Tibial nerve (tissue), 4 donors: ENCODE data around the gene TXN2. TPM values are rescaled to one million over a fixed set of nuclear protein-coding genes. Genes with fewer than 3 reads are reported as not detected.

ENCODE experiments used
- DNase-seq, 2 donors: peaks; one replicate each; pipeline ENCODE4 v3.0.0-alpha.2; 2019; ENCODE audit warnings: low spot score in 2 of 2
- H3K27ac ChIP-seq, 4 donors: fragments of 200-600 bp; sonication (generic) in 3 of 4; one replicate each; pipeline ENCODE4 v1.5.1; 2017 to 2019; ENCODE audit warnings: mild to moderate bottlenecking in 1 of 4
- H3K27me3 ChIP-seq, 2 donors: fragments of 200-600 bp; sonication (generic) in 1 of 2; one replicate each; pipeline versions ENCODE4 v1.5.1 to v1.6.0; 2017 to 2019
- H3K36me3 ChIP-seq, 3 donors: fragments of 200-600 bp; sonication (generic); one replicate each; pipeline ENCODE4 v1.5.1; 2018 to 2019
- H3K4me1 ChIP-seq, 4 donors: fragments of 200-600 bp; sonication (generic) in 3 of 4; one replicate each; pipeline ENCODE4 v1.5.1; 2017 to 2019
- H3K4me3 ChIP-seq, 4 donors: fragments of 200-600 bp; sonication (generic) in 3 of 4; one replicate each; pipeline ENCODE4 v1.5.1; 2017 to 2019; ENCODE audit warnings: mild to moderate bottlenecking in 1 of 4, moderate library complexity in 1 of 4
- H3K9me3 ChIP-seq, 4 donors: fragments of 200-600 bp; sonication (generic) in 3 of 4; one replicate each; pipeline ENCODE4 v1.5.1; 2017 to 2019
- EP300 ChIP-seq, 2 donors: sonication (generic); formaldehyde crosslinking; IDR thresholded peaks; one replicate each; pipeline ENCODE4 v1.6.1; 2017; ENCODE audit warnings: antibody characterized with exemption in 2 of 2, mild to moderate bottlenecking in 1 of 2
- POLR2A ChIP-seq, 2 donors: fragments of 450-650 bp; IDR thresholded peaks; one replicate each; pipeline ENCODE4 v1.6.1; 2017; ENCODE audit warnings: antibody characterized with exemption in 2 of 2, mild to moderate bottlenecking in 2 of 2, moderate library complexity in 2 of 2
- WGBS, 2 donors: methylation state at CpG; one replicate each; pipeline ENCODE4 v1.1.5; 2018; 5-methylcytosine and 5-hydroxymethylcytosine counted together
- total RNA-seq, 4 donors: library from RNA; depleted of rRNA; stranded (reverse); fragments of >200 nt; gene quantifications; one replicate each; pipeline ENCODE4 v1.1.0, GENCODE V29; 2016
- TF ChIP-seq, protein P1 (sequence below), 5 experiments: fragments of 200-600 bp in 3 of 5; fragments of 450-650 bp in 2 of 5; sonication (generic) in 3 of 5; IDR thresholded peaks; one replicate each; pipeline ENCODE4 v1.5.1; 2016 to 2019; ENCODE audit warnings: antibody characterized with exemption in 5 of 5, mild to moderate bottlenecking in 3 of 5, moderate library complexity in 2 of 5

The TXN2 gene
- total RNA-seq, 4 donors from 2014 or later: 50.4 to 83.5 (median 68.0) TPM

DNA sequence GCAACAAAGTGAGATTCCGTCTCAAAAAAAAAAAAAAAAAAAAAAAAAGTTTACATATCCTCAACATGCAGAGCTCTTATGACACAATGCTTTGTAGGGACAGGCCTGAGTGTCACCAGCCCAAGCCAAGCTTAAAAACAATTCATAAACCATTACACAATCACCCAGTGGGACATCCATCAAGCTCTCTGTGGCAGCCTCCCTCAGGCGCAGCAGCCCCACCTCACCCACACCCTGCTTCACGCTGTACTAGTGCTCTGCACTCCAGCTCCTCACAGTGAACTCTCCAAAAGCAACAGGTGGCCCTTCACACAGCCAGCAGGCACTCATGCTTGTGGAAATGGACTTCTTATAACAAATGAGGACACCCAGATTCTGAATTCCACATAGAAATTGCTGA is 28.9 kb upstream of the TXN2 start:
- H3K4me3 ChIP-seq: no peak overlapping the region
- WGBS, 2 donors: 75 to 80% methylated on average over 3 of the region's 3 CpGs
- no peak overlapping the region for H3K27ac ChIP-seq
- no peaks in the 10 kb centered on the region for H3K27me3 ChIP-seq
- H3K9me3 ChIP-seq: no peaks in the 10 kb centered on the region
- peaks cover 0 to 19% (median 10%) of the 10 kb centered on the region in 4 donors for H3K4me1 ChIP-seq
- DNase-seq: no peak
- TF ChIP-seq, protein P1, sequence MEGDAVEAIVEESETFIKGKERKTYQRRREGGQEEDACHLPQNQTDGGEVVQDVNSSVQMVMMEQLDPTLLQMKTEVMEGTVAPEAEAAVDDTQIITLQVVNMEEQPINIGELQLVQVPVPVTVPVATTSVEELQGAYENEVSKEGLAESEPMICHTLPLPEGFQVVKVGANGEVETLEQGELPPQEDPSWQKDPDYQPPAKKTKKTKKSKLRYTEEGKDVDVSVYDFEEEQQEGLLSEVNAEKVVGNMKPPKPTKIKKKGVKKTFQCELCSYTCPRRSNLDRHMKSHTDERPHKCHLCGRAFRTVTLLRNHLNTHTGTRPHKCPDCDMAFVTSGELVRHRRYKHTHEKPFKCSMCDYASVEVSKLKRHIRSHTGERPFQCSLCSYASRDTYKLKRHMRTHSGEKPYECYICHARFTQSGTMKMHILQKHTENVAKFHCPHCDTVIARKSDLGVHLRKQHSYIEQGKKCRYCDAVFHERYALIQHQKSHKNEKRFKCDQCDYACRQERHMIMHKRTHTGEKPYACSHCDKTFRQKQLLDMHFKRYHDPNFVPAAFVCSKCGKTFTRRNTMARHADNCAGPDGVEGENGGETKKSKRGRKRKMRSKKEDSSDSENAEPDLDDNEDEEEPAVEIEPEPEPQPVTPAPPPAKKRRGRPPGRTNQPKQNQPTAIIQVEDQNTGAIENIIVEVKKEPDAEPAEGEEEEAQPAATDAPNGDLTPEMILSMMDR (IDR thresholded peaks at IDR 0.05): no peak
- TF ChIP-seq POLR2A (IDR thresholded peaks at IDR 0.05) (no peak), EP300 (IDR thresholded peaks at IDR 0.05) (no peak)
- H3K36me3 ChIP-seq: peaks cover 2 to 58% (median 34%) of the 10 kb centered on the region in 3 donors

DNA sequence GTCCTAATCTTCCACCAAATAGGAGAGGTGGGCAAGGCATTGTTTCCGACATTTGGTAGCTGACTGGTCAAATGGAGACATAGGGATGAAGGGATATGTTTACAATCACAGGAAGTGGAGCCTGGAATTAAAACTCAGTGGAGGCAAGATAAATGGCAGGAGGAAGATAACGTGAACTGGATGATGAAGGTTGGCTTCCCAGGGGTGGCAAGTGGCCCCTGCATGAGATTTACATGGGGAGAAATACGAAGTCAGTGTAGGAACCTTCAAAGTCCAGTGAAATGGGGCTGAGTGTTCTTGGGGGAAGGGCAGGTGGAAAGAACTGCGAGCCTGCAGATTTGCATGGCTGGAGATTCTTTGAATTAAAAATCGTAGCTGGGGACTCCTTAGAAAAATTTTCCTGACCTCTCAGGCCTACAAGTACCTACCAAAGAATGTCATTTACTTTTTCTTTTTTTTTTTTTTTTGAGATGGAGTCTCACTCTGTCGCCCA is 26.1 kb upstream of the TXN2 start:
- WGBS, 2 donors: 92 to 93% methylated on average over 6 of the region's 6 CpGs
- no peak for TF ChIP-seq EP300 (IDR thresholded peaks at IDR 0.05)
- no peak for TF ChIP-seq POLR2A (IDR thresholded peaks at IDR 0.05)
- TF ChIP-seq, protein P1 (IDR thresholded peaks at IDR 0.05): no peak
- Histone ChIP-seq H3K4me1 (peaks cover 0 to 26% (median 10%) of the 10 kb centered on the region in 4 donors), H3K9me3 (no peaks in the 10 kb centered on the region), H3K27ac (peak overlapping the region; percentile 83 to 91 (median 88)), H3K36me3 (peaks cover 2 to 51% (median 13%) of the 10 kb centered on the region in 3 donors), H3K4me3 (peak overlapping the region in 3 of 4 donors; percentile 47 to 69 (median 59)), H3K27me3 (no peaks in the 10 kb centered on the region)
- no peak for DNase-seq

DNA sequence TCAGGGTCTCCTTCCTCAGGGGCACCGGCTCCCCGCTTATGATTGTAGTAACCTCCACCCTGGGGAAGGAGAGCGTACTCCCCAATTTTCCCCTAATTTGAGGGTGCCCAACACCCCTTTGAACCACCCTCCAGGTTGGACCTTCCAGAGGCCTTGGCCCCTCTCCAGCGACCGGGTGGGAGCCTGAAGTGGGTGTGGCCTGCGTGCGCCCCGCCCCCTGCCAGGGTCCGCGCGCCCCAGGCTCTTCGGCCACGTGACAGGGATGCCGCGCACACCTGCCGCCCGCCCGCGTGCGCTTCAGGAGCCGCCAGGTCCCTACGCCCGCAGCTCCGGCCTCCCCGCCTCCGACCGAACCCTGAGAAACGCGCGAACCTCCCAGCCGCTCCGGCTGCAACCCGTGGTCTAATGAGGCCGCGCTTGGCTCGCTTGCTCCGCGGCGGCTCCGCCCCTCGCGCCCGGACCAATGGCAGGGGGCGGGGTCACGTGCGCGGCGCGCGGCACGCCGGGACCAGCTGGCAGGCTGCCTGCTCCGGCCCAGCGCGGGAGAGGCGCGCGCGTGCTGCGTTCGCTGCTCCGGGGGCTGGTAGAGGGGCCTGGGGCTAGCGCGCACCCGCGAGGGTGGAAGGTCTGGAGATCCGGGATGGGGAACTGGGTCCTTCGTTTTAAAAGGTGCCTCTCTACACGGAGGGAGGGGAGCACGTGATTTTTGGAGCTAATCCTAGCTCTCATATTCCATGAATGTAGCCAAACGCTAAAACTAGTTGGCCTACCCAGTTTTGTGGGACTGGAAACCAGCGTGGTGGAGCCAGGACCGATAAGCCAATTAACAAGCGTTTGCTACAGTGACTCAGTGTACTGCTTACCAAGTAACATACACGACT is 25.4 kb upstream of the TXN2 start, which contains the start of gene FOXRED2:
FOXRED2 (minus strand) TSS at position 404 of the 881 bp plus-strand sequence. CDS start 618 bp downstream, outside the sequence.
- H3K4me3 ChIP-seq: peak within 1 kb of the TSS; percentile 47 to 73 (median 64)
- peak; percentile 85 to 87 for DNase-seq
- H3K36me3 ChIP-seq: peaks cover 2 to 51% (median 6%) of the 10 kb centered on the region in 3 donors
- H3K4me1 ChIP-seq: peaks cover 0 to 26% (median 10%) of the 10 kb centered on the region in 4 donors
- H3K9me3 ChIP-seq: no peaks in the 10 kb centered on the region
- peak within 1 kb of the TSS; percentile 83 to 91 (median 88) for H3K27ac ChIP-seq
- no peaks in the 10 kb centered on the region for H3K27me3 ChIP-seq
- TF ChIP-seq, protein P1 (IDR thresholded peaks at IDR 0.05): peak in 1 of 5 experiments; percentile 49
- TF ChIP-seq EP300 (IDR thresholded peaks at IDR 0.05) (peak in 1 of 2 donors; percentile 85), POLR2A (IDR thresholded peaks at IDR 0.05) (peak; percentile 80 to 90)
- 6 to 7% methylated on average over 55 to 66 of the region's 75 CpGs for WGBS, 2 donors

DNA sequence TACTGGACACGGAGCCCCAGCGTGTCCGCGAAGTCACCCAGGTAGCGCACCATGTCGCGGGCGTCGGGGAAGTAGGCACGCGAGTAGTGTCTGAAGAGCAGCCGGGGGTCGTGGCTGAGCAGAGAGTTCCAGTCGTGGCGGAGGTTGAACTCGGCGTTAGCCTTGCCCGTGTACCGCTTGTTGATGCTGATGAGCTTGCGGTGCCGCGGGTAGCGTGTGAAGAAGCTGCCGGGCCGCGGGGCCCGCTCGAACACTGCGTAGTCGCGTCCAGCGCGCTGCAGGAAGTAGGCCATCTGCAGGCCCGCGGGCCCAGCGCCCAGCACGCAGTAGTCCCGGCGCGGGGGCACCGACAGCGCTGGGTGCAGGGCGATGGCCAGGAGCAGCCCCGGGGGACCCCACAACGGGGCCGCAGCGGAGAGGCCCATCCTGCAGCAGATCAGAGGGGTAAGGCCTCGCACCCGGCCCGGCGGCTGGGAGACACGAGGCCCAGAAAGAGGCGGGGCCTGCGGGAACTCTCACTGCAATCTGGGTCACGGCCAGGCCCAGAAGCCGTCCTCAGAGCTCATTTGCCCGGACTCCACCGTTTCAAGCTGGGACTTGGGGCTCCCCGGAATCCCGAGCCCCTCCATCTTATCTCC is 24.7 kb upstream of the TXN2 start:
- Histone ChIP-seq H3K4me3 (peak overlapping the region; percentile 47 to 73 (median 64)), H3K27ac (peak overlapping the region; percentile 83 to 91 (median 88)), H3K36me3 (peaks cover 0 to 51% (median 1%) of the 10 kb centered on the region in 3 donors), H3K4me1 (peaks cover 0 to 26% (median 10%) of the 10 kb centered on the region in 4 donors), H3K27me3 (no peaks in the 10 kb centered on the region), H3K9me3 (no peaks in the 10 kb centered on the region)
- WGBS, 2 donors: 94 to 95% methylated on average over 53 to 54 of the region's 60 CpGs
- DNase-seq: no peak
- TF ChIP-seq, protein P1 (IDR thresholded peaks at IDR 0.05): no peak
- no peak for TF ChIP-seq EP300 (IDR thresholded peaks at IDR 0.05)
- no peak for TF ChIP-seq POLR2A (IDR thresholded peaks at IDR 0.05)
